PFSK-1 (cell line): ENCODE data around the gene TP53RK.

Experiments used
- FOXP2 ChIP-seq: optimal IDR thresholded peaks from 2 replicates; pipeline ENCODE3; 2011; ENCODE audit warnings: borderline replicate concordance, control low read depth, inconsistent platforms; ENCODE audit not compliant: insufficient read depth; ENCODE audit errors: extremely low read length, extremely low read depth
- POLR2AphosphoS5 ChIP-seq: IDR thresholded peaks from 2 replicates; pipeline ENCODE4 v1.6.1; 2012; ENCODE audit warnings: low read depth, mild to moderate bottlenecking, control low read depth, low read length, moderate library complexity
- SIN3A ChIP-seq: IDR thresholded peaks from 2 replicates; pipeline ENCODE4 v1.6.1; 2012; ENCODE audit warnings: mild to moderate bottlenecking, low read length, moderate library complexity, borderline replicate concordance; ENCODE audit not compliant: insufficient read depth
- TAF1 ChIP-seq: IDR thresholded peaks from 2 replicates; pipeline ENCODE4 v1.6.1; 2012; ENCODE audit warnings: low read length, control low read depth, borderline replicate concordance; ENCODE audit not compliant: insufficient read depth
- TF ChIP-seq, protein P1 (sequence below), 2 experiments: IDR thresholded peaks; 2 replicates each; pipeline versions ENCODE4 v1.6.1 to v1.8.0; 2011 to 2012; ENCODE audit warnings: low read depth in 2 of 2, low read length in 2 of 2, control low read depth in 1 of 2, inconsistent platforms in 1 of 2, mild to moderate bottlenecking in 1 of 2, moderate library complexity in 1 of 2; ENCODE audit not compliant: insufficient read depth in 1 of 2

Gene TP53RK

GRCh38 chr20:46660487-46660886 lies 28.8 kb downstream of the TP53RK start:
- no peak for TF ChIP-seq TAF1
- TF ChIP-seq SIN3A: no peak
- no peak for TF ChIP-seq FOXP2
- TF ChIP-seq POLR2AphosphoS5: no peak
- TF ChIP-seq, protein P1, sequence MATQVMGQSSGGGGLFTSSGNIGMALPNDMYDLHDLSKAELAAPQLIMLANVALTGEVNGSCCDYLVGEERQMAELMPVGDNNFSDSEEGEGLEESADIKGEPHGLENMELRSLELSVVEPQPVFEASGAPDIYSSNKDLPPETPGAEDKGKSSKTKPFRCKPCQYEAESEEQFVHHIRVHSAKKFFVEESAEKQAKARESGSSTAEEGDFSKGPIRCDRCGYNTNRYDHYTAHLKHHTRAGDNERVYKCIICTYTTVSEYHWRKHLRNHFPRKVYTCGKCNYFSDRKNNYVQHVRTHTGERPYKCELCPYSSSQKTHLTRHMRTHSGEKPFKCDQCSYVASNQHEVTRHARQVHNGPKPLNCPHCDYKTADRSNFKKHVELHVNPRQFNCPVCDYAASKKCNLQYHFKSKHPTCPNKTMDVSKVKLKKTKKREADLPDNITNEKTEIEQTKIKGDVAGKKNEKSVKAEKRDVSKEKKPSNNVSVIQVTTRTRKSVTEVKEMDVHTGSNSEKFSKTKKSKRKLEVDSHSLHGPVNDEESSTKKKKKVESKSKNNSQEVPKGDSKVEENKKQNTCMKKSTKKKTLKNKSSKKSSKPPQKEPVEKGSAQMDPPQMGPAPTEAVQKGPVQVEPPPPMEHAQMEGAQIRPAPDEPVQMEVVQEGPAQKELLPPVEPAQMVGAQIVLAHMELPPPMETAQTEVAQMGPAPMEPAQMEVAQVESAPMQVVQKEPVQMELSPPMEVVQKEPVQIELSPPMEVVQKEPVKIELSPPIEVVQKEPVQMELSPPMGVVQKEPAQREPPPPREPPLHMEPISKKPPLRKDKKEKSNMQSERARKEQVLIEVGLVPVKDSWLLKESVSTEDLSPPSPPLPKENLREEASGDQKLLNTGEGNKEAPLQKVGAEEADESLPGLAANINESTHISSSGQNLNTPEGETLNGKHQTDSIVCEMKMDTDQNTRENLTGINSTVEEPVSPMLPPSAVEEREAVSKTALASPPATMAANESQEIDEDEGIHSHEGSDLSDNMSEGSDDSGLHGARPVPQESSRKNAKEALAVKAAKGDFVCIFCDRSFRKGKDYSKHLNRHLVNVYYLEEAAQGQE (IDR thresholded peaks at IDR 0.05; ENCODE audit: insufficient read depth in 1 of 2, low read depth in 2 of 2, low read length in 2 of 2): no peak

- TF ChIP-seq TAF1 (no peak), SIN3A (no peak), POLR2AphosphoS5 (no peak), FOXP2 (no peak)
- TF ChIP-seq, protein P1 (IDR thresholded peaks at IDR 0.05; ENCODE audit: insufficient read depth in 1 of 2, low read depth in 2 of 2, low read length in 2 of 2): no peak
These were observed 31.6 kb downstream of the TP53RK start for GRCh38 chr20:46657618-46658017.

- TF ChIP-seq TAF1 (no peak), SIN3A (no peak), POLR2AphosphoS5 (no peak), FOXP2 (no peak)
- TF ChIP-seq, protein P1 (IDR thresholded peaks at IDR 0.05; ENCODE audit: insufficient read depth in 1 of 2, low read depth in 2 of 2, low read length in 2 of 2): no peak
These were observed 32.1 kb downstream of the TP53RK start for GRCh38 chr20:46657137-46657536.

GRCh38 chr20:46652699-46653098 lies 36.5 kb downstream of the TP53RK start:
- TF ChIP-seq, protein P1 (IDR thresholded peaks at IDR 0.05; ENCODE audit: insufficient read depth in 1 of 2, low read depth in 2 of 2, low read length in 2 of 2): no peak
- TF ChIP-seq TAF1 (no peak), FOXP2 (no peak), SIN3A (no peak), POLR2AphosphoS5 (no peak)

GRCh38 chr20:46651091-46651962 lies 37.9 kb downstream of the TP53RK start, which contains the start of gene SLC13A3:
Gene SLC13A3, minus strand, starts transcription at chr20:46651459. Its CDS starts 38 bp downstream, at chr20:46651421.
- TF ChIP-seq TAF1 (no peak), POLR2AphosphoS5 (no peak), SIN3A (no peak), FOXP2 (no peak)
- TF ChIP-seq, protein P1 (IDR thresholded peaks at IDR 0.05; ENCODE audit: insufficient read depth in 1 of 2, low read depth in 2 of 2, low read length in 2 of 2): no peak
